ENCODE measurements around the gene ANGPT4. TPM values are rescaled to one million over a fixed set of nuclear protein-coding genes. Genes with fewer than 3 reads are reported as not detected.

The ANGPT4 gene
- total and polyA plus RNA-seq, 9 of the 15 experiments (the other 6 are each of a cell fraction or from before 2014, with no cell fraction given), result not detected

DNA sequence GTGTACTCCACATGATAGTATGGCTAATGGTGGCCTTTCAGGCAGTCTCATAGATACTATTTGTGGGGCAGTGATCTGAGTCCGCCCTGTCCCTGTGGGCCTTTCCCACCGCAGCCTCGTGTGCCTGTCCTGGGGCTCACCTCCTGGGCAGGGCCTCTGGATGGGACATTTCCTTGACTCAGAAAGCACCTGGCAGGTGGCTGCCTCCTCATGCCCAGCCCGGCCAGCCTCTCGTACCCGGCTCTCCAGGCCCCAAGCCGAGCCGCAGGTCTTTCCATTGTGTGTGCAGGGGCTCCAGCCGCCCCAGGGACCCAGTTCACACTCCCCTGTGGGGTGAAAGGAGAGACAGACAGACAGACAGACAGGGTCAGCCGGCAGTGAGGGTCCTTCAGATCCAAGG is 47.7 kb upstream of the ANGPT4 start:
- intact Hi-C loops (cut with micrococcal nuclease) (no loop called here), in situ Hi-C loops (cut with MboI) (no loop called here)
- Histone ChIP-seq H3K4me1 (replicated peaks in 1 of 2; ENCODE audit: control insufficient read depth in 2 of 2, insufficient read depth in 2 of 2, low read length in 2 of 2) (peaks cover 0 to 10% of the 10 kb centered on the region in 2 experiments; a peak in 2 of 5 replicates), H3K79me2 (ENCODE audit: control insufficient read depth, insufficient read depth, low read length) (no peaks in the 10 kb centered on the region), H3K36me3 (ENCODE audit: control insufficient read depth, insufficient read depth, low read length) (no peaks in the 10 kb centered on the region), H3K9me3 (replicated peaks; ENCODE audit: control insufficient read depth, insufficient read depth, low read depth, low read length) (no peaks in the 10 kb centered on the region), H2AFZ (ENCODE audit: low read depth, low read length) (no peak overlapping the region), H4K20me1 (replicated peaks; ENCODE audit: control insufficient read depth, insufficient read depth, low read length) (no peaks in the 10 kb centered on the region), H3K4me3 (no peak overlapping the region), H3K9ac (ENCODE audit: insufficient read depth in 1 of 2, low read depth in 2 of 2, low read length in 2 of 2) (no peak overlapping the region), H3K4me2 (ENCODE audit: insufficient read depth, low read length) (no peak overlapping the region), H3K27ac (ENCODE audit: extremely low read depth, low read depth, low read length) (no peak overlapping the region), H3K27me3 (ENCODE audit: control insufficient read depth in 2 of 2, insufficient read depth in 2 of 2, low read length in 2 of 2) (peaks cover 8 to 57% of the 10 kb centered on the region in 2 experiments), H3K9me1 (ENCODE audit: control insufficient read depth, insufficient read depth, low read length) (no peaks in the 10 kb centered on the region)
- WGBS (ENCODE audit: insufficient coverage, low coverage, missing lambda C conversion rate), result 10% methylated on average over 8 of the region's 10 CpGs
- DNase-seq (ENCODE audit: extremely low read depth in 1 of 4, low spot score in 3 of 4) (no peak), ATAC-seq (no peak), FAIRE-seq (no peak)
- ChIA-PET POLR2A (no interaction called here), CTCF (ENCODE audit: low intra/inter-chr PET ratio) (no interaction called here)
- no TSS peak for BruUV-seq (replicated peaks)
- TF ChIP-seq HMG20B (CRISPR knock-in tag; IDR thresholded peaks at IDR 0.05), result no peak
- no peak for TF ChIP-seq ERF (CRISPR knock-in tag; IDR thresholded peaks at IDR 0.05)
- TF ChIP-seq PML (IDR thresholded peaks at IDR 0.05; ENCODE audit: low read length), result no peak
- TF ChIP-seq ZNF175 (CRISPR knock-in tag; IDR thresholded peaks at IDR 0.05; ENCODE audit: low read depth), result no peak
- TF ChIP-seq, protein P1, sequence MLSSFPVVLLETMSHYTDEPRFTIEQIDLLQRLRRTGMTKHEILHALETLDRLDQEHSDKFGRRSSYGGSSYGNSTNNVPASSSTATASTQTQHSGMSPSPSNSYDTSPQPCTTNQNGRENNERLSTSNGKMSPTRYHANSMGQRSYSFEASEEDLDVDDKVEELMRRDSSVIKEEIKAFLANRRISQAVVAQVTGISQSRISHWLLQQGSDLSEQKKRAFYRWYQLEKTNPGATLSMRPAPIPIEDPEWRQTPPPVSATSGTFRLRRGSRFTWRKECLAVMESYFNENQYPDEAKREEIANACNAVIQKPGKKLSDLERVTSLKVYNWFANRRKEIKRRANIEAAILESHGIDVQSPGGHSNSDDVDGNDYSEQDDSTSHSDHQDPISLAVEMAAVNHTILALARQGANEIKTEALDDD (IDR thresholded peaks at IDR 0.05), result no peak
- TF ChIP-seq, protein P2, sequence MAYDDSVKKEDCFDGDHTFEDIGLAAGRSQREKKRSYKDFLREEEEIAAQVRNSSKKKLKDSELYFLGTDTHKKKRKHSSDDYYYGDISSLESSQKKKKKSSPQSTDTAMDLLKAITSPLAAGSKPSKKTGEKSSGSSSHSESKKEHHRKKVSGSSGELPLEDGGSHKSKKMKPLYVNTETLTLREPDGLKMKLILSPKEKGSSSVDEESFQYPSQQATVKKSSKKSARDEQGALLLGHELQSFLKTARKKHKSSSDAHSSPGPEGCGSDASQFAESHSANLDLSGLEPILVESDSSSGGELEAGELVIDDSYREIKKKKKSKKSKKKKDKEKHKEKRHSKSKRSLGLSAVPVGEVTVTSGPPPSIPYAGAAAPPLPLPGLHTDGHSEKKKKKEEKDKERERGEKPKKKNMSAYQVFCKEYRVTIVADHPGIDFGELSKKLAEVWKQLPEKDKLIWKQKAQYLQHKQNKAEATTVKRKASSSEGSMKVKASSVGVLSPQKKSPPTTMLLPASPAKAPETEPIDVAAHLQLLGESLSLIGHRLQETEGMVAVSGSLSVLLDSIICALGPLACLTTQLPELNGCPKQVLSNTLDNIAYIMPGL (CRISPR knock-in tag; IDR thresholded peaks at IDR 0.05), result no peak
- no peak for TF ChIP-seq ZNF778 (CRISPR knock-in tag; IDR thresholded peaks at IDR 0.05)
- TF ChIP-seq, protein P3, sequence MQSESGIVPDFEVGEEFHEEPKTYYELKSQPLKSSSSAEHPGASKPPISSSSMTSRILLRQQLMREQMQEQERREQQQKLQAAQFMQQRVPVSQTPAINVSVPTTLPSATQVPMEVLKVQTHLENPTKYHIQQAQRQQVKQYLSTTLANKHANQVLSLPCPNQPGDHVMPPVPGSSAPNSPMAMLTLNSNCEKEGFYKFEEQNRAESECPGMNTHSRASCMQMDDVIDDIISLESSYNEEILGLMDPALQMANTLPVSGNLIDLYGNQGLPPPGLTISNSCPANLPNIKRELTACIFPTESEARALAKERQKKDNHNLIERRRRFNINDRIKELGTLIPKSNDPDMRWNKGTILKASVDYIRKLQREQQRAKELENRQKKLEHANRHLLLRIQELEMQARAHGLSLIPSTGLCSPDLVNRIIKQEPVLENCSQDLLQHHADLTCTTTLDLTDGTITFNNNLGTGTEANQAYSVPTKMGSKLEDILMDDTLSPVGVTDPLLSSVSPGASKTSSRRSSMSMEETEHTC (IDR thresholded peaks at IDR 0.05), result no peak
- no peak for TF ChIP-seq HNRNPH1 (optimal IDR thresholded peaks at IDR 0.05; ENCODE audit: low read depth, low read length)
- TF ChIP-seq ZNF165 (CRISPR knock-in tag; IDR thresholded peaks at IDR 0.05; ENCODE audit: borderline replicate concordance), result no peak
- TF ChIP-seq BCOR (IDR thresholded peaks at IDR 0.05), result no peak
- TF ChIP-seq MEF2A (IDR thresholded peaks at IDR 0.05; ENCODE audit: control insufficient read depth, low read depth, low read length), result no peak
- no peak for TF ChIP-seq TARDBP (IDR thresholded peaks at IDR 0.05)
- no peak for TF ChIP-seq U2AF1 (optimal IDR thresholded peaks at IDR 0.05; ENCODE audit: low read depth, low read length)
- no peak for TF ChIP-seq HSF4 (CRISPR knock-in tag; IDR thresholded peaks at IDR 0.05; ENCODE audit: borderline replicate concordance)
- no peak for TF ChIP-seq CXXC5 (CRISPR knock-in tag; IDR thresholded peaks at IDR 0.05)
- TF ChIP-seq SP2 (IDR thresholded peaks at IDR 0.05; ENCODE audit: extremely low read depth, low read depth, low read length, poor library complexity, severe bottlenecking), result no peak

Data from K562 (cell line).